Measurements from ENCODE around the gene FBXO41.

The FBXO41 gene

GRCh38 chr2:73284296-73285158 lies at the start of gene FBXO41:
FBXO41 (minus strand) TSS chr2:73284478; CDS start chr2:73269630, 14,848 bp downstream.
- H3K36me3 ChIP-seq = no peaks in the 10 kb centered on the region
- peaks cover 78% of the 10 kb centered on the region for H3K27me3 ChIP-seq
- H3K27ac ChIP-seq = no peak within 1 kb of the TSS
- H3K9me3 ChIP-seq = no peaks in the 10 kb centered on the region
- H3K4me3 ChIP-seq (ENCODE audit: low read depth in 1 of 2, low read length in 1 of 2) = peak within 1 kb of the TSS; percentile 32 to 58
- TF ChIP-seq CTCF (IDR thresholded peaks at IDR 0.05) = no peak
- peaks cover 11 to 18% of the 10 kb centered on the region in 2 experiments for H3K4me1 ChIP-seq (ENCODE audit: control insufficient read depth in 1 of 2, insufficient read depth in 1 of 2, low read depth in 1 of 2, low read length in 1 of 2)

GRCh38 chr2:73334045-73334444 lies 49.8 kb upstream of the FBXO41 start:
- no peak for TF ChIP-seq CTCF (IDR thresholded peaks at IDR 0.05)
- H3K27ac ChIP-seq = no peak overlapping the region
- peaks cover 9 to 16% of the 10 kb centered on the region in 2 experiments for H3K4me1 ChIP-seq (ENCODE audit: control insufficient read depth in 1 of 2, insufficient read depth in 1 of 2, low read depth in 1 of 2, low read length in 1 of 2)
- H3K27me3 ChIP-seq = peaks cover 37% of the 10 kb centered on the region
- H3K4me3 ChIP-seq (ENCODE audit: low read depth in 1 of 2, low read length in 1 of 2) = no peak overlapping the region
- no peaks in the 10 kb centered on the region for H3K36me3 ChIP-seq
- no peaks in the 10 kb centered on the region for H3K9me3 ChIP-seq

- no peak overlapping the region for H3K27ac ChIP-seq
- H3K4me3 ChIP-seq (ENCODE audit: low read depth in 1 of 2, low read length in 1 of 2) = no peak overlapping the region
- H3K9me3 ChIP-seq = no peaks in the 10 kb centered on the region
- H3K27me3 ChIP-seq = peaks cover 37% of the 10 kb centered on the region
- TF ChIP-seq CTCF (IDR thresholded peaks at IDR 0.05) = no peak
- no peaks in the 10 kb centered on the region for H3K36me3 ChIP-seq
- H3K4me1 ChIP-seq (ENCODE audit: control insufficient read depth in 1 of 2, insufficient read depth in 1 of 2, low read depth in 1 of 2, low read length in 1 of 2) = peaks cover 9 to 20% of the 10 kb centered on the region in 2 experiments
Measured at GRCh38 chr2:73333564-73333963, 49.3 kb upstream of the FBXO41 start.

- no peak for TF ChIP-seq CTCF (IDR thresholded peaks at IDR 0.05)
- peaks cover 0 to 12% of the 10 kb centered on the region in 2 experiments for H3K4me1 ChIP-seq (ENCODE audit: control insufficient read depth in 1 of 2, insufficient read depth in 1 of 2, low read depth in 1 of 2, low read length in 1 of 2)
- H3K4me3 ChIP-seq (ENCODE audit: low read depth in 1 of 2, low read length in 1 of 2) = no peak overlapping the region
- no peak overlapping the region for H3K27ac ChIP-seq
- peaks cover 83% of the 10 kb centered on the region for H3K27me3 ChIP-seq
- H3K36me3 ChIP-seq = no peaks in the 10 kb centered on the region
- no peaks in the 10 kb centered on the region for H3K9me3 ChIP-seq
Measured at GRCh38 chr2:73324126-73324725, 39.9 kb upstream of the FBXO41 start.

- Histone ChIP-seq H3K4me1 (ENCODE audit: control insufficient read depth in 1 of 2, insufficient read depth in 1 of 2, low read depth in 1 of 2, low read length in 1 of 2) (peaks cover 0 to 6% of the 10 kb centered on the region in 2 experiments), H3K27me3 (peaks cover 90% of the 10 kb centered on the region), H3K9me3 (no peaks in the 10 kb centered on the region), H3K4me3 (ENCODE audit: low read depth in 1 of 2, low read length in 1 of 2) (no peak overlapping the region), H3K36me3 (no peaks in the 10 kb centered on the region), H3K27ac (no peak overlapping the region)
- no peak for TF ChIP-seq CTCF (IDR thresholded peaks at IDR 0.05)
Measured at GRCh38 chr2:73323551-73323950, 39.3 kb upstream of the FBXO41 start.
